GM18505 (cell line): Measurements from ENCODE around the gene PCDHA13.
"Not testable (repeated sequence)": the region's sequence is repeated elsewhere in the genome, so short reads cannot be mapped to it uniquely, and the experiment has no call there.

ENCODE experiments used
- ATAC-seq: cut with Tn5 transposase; IDR thresholded peaks from one replicate; pipeline ENCODE4 v1.9.1; 2021; ENCODE audit not compliant: unreplicated experiment
- POLR2A ChIP-seq: IDR thresholded peaks from 4 replicates; pipeline ENCODE4 v1.6.1; 2011; ENCODE audit warnings: borderline replicate concordance; ENCODE audit not compliant: insufficient read depth, insufficient read length; ENCODE audit errors: extremely low read depth

PCDHA13 gene

GRCh38 chr5:140857177-140857986 lies 24.5 kb upstream of the PCDHA13 start:
- no peak for ATAC-seq
- TF ChIP-seq POLR2A, result no peak

- ATAC-seq, result no peak
- TF ChIP-seq POLR2A, result no peak
Measured at GRCh38 chr5:140857987-140858240, 24.0 kb upstream of the PCDHA13 start.

- TF ChIP-seq POLR2A, result no peak
- no peak for ATAC-seq
Measured at GRCh38 chr5:140862441-140863295, 19.3 kb upstream of the PCDHA13 start.

GRCh38 chr5:140868721-140869554 lies 13.0 kb upstream of the PCDHA13 start, which contains the start of gene PCDHA11:
Gene PCDHA11 (plus strand): TSS chr5:140868957. CDS start chr5:140869104, 147 bp downstream.
- no peak for ATAC-seq
- no peak for TF ChIP-seq POLR2A

GRCh38 chr5:140869555-140869886 lies 12.4 kb upstream of the PCDHA13 start:
- no peak for ATAC-seq
- TF ChIP-seq POLR2A, result no peak

GRCh38 chr5:140870221-140871201 lies 11.4 kb upstream of the PCDHA13 start:
- ATAC-seq, result no peak
- TF ChIP-seq POLR2A, result no peak

- no peak for TF ChIP-seq POLR2A
- ATAC-seq, result no peak
Measured at GRCh38 chr5:140875085-140876065, 6.5 kb upstream of the PCDHA13 start, which contains the start of gene PCDHA12. Gene PCDHA12 (plus strand): TSS chr5:140875308. CDS start chr5:140875473, 165 bp downstream.

GRCh38 chr5:140876541-140877261 lies 5.2 kb upstream of the PCDHA13 start:
- not testable (repeated sequence) for ATAC-seq

- ATAC-seq, result no peak
- no peak for TF ChIP-seq POLR2A
Measured at GRCh38 chr5:140877262-140877581, 4.7 kb upstream of the PCDHA13 start.

- ATAC-seq, result no peak
- TF ChIP-seq POLR2A, result no peak
Measured at GRCh38 chr5:140882591-140882899, 621 bp downstream of the PCDHA13 start.

- no peak for ATAC-seq
- TF ChIP-seq POLR2A, result no peak
Measured at GRCh38 chr5:140883373-140883772, 1.4 kb downstream of the PCDHA13 start.
